ENCODE measurements around the gene MEIS2.
A peak's percentile ranks its signal among the peaks of the same experiment; 100 is the strongest.

Gene MEIS2

DNA sequence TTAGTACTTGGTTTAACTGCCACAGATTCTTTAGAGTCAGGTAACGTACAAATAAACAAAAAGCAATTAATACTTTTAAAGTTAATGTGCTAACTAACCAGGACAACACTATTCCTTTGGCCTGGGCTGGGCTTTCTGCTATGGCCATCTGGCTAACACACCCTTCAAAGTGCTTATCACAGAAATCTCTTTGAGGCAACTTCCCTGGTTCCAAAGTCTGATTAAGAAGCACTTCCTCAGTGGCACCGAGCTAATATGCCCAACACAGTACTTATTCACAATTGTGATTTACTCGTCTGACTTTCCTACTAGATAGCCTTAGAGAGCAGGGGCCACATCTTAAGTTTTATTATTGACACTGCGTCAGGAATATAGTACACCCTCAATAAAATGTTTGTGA, 191.4 kb downstream of the MEIS2 start:
- CTCF ChIA-PET: interaction anchor here (0.6 kb wide), 1 partner anchor 150 kb away, joined by 8 read pairs; no protein-coding TSS in a partner anchor
- POLR2A ChIA-PET: no interaction called here
- DNase-seq (ENCODE audit: extremely low spot score): no peak
- TF ChIP-seq PKNOX1 (IDR thresholded peaks at IDR 0.05): no peak
- TF ChIP-seq LEF1 (IDR thresholded peaks at IDR 0.05; ENCODE audit: borderline replicate concordance): no peak
- TF ChIP-seq ZNF384 (IDR thresholded peaks at IDR 0.05): no peak
- TF ChIP-seq L3MBTL2 (conservative IDR thresholded peaks at IDR 0.05): no peak
- TF ChIP-seq TARDBP (IDR thresholded peaks at IDR 0.05): no peak
- no peak for TF ChIP-seq SUZ12 (IDR thresholded peaks at IDR 0.05)
- no peak for TF ChIP-seq BHLHE40 (IDR thresholded peaks at IDR 0.05; ENCODE audit: borderline replicate concordance)
- TF ChIP-seq NFRKB (IDR thresholded peaks at IDR 0.05): no peak

- CTCF ChIA-PET: no interaction called here
- POLR2A ChIA-PET: no interaction called here
- no peak for DNase-seq (ENCODE audit: extremely low spot score)
- TF ChIP-seq NFRKB (IDR thresholded peaks at IDR 0.05) (no peak), SP1 (IDR thresholded peaks at IDR 0.05) (no peak), ELF4 (IDR thresholded peaks at IDR 0.05) (no peak), CTBP1 (IDR thresholded peaks at IDR 0.05; ENCODE audit: borderline replicate concordance) (no peak), HDGF (IDR thresholded peaks at IDR 0.05; ENCODE audit: borderline replicate concordance) (no peak), ARNT (IDR thresholded peaks at IDR 0.05) (no peak), PKNOX1 (IDR thresholded peaks at IDR 0.05) (no peak), L3MBTL2 (conservative IDR thresholded peaks at IDR 0.05) (no peak), BHLHE40 (IDR thresholded peaks at IDR 0.05; ENCODE audit: borderline replicate concordance) (no peak), FOXM1 (IDR thresholded peaks at IDR 0.05; ENCODE audit: borderline replicate concordance) (no peak), FOXA1 (IDR thresholded peaks at IDR 0.05) (no peak), TARDBP (IDR thresholded peaks at IDR 0.05) (no peak), FOXK2 (IDR thresholded peaks at IDR 0.05) (no peak), LEF1 (IDR thresholded peaks at IDR 0.05; ENCODE audit: borderline replicate concordance) (no peak)
These were observed 193.1 kb downstream of the MEIS2 start for GRCh38 chr15:36907295-36907694.

DNA sequence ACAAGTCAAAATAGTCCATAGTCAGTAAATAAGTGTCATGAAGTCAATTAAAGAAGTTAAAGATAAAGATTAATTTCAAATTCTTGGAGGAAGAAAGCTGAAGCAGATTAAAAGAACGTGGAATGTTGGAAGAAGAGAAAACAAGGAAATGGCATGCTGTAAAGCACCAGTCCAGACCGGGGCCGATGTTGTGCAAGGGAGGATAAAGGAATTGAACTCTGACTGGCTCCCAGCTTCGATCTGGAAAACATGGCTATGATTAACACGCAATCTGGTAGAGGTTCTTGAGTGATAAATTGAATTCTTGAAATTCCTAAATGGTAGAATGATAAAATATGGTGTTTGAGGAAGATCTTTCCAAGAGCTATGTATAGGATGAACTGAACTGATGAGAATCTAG, 194.4 kb downstream of the MEIS2 start:
- no peak for DNase-seq (ENCODE audit: extremely low spot score)
- no peak for TF ChIP-seq SP1 (IDR thresholded peaks at IDR 0.05)
- no peak for TF ChIP-seq TARDBP (IDR thresholded peaks at IDR 0.05)
- no peak for TF ChIP-seq L3MBTL2 (conservative IDR thresholded peaks at IDR 0.05)
- no peak for TF ChIP-seq BHLHE40 (IDR thresholded peaks at IDR 0.05; ENCODE audit: borderline replicate concordance)
- TF ChIP-seq ZNF384 (IDR thresholded peaks at IDR 0.05): no peak
- no peak for TF ChIP-seq CTBP1 (IDR thresholded peaks at IDR 0.05; ENCODE audit: borderline replicate concordance)
- no peak for TF ChIP-seq FOXM1 (IDR thresholded peaks at IDR 0.05; ENCODE audit: borderline replicate concordance)
- TF ChIP-seq PKNOX1 (IDR thresholded peaks at IDR 0.05): no peak
- TF ChIP-seq LEF1 (IDR thresholded peaks at IDR 0.05; ENCODE audit: borderline replicate concordance): no peak
- no peak for TF ChIP-seq ARNT (IDR thresholded peaks at IDR 0.05)
- ChIA-PET POLR2A (no interaction called here), CTCF (no interaction called here)

- DNase-seq (ENCODE audit: extremely low spot score): no peak
- TF ChIP-seq NFRKB (IDR thresholded peaks at IDR 0.05) (no peak), ZNF384 (IDR thresholded peaks at IDR 0.05) (no peak), CTBP1 (IDR thresholded peaks at IDR 0.05; ENCODE audit: borderline replicate concordance) (no peak), LEF1 (IDR thresholded peaks at IDR 0.05; ENCODE audit: borderline replicate concordance) (no peak), FOXK2 (IDR thresholded peaks at IDR 0.05) (no peak), BHLHE40 (IDR thresholded peaks at IDR 0.05; ENCODE audit: borderline replicate concordance) (no peak), L3MBTL2 (conservative IDR thresholded peaks at IDR 0.05) (no peak), FOXA1 (IDR thresholded peaks at IDR 0.05) (no peak), ARNT (IDR thresholded peaks at IDR 0.05) (no peak), FOXM1 (IDR thresholded peaks at IDR 0.05; ENCODE audit: borderline replicate concordance) (no peak), HDGF (IDR thresholded peaks at IDR 0.05; ENCODE audit: borderline replicate concordance) (no peak)
- ChIA-PET CTCF (no interaction called here), POLR2A (no interaction called here)
These were observed 195.6 kb downstream of the MEIS2 start for GRCh38 chr15:36904715-36905114.

DNA sequence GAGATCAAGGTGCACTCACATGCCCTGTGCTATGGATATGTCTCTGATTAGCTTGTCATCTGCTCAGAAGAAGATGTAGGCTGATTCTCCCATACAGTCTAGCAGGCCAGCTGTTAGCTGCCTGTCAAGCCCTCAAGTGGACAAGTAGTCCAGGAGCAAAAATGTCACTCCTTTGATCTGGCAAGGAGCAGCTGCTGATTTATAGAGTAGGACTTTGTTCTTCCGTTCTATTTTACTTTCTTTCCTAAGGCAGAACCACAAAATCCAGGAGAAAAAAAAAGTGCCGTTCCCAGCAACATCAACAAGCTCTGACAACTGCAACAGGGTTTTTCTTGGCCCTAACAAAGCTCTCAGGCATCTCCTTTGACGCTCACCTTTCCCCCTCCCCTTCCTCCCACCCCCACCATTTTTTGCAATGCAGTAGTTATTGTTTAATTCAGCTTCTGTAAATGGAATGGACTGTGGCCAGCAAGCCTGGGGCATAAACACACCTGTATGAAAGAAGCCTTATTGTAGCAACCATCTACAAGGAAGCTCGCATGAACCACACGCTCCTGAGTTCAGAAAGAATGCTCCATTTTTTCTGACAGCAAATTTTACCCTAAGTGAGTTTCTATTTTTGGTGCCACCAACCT, 196.3 kb downstream of the MEIS2 start:
- CTCF ChIA-PET: no interaction called here
- TF ChIP-seq SP1 (IDR thresholded peaks at IDR 0.05): no peak
- peak; percentile 55 for TF ChIP-seq PKNOX1 (IDR thresholded peaks at IDR 0.05)
- TF ChIP-seq L3MBTL2 (conservative IDR thresholded peaks at IDR 0.05): no peak
- no peak for DNase-seq (ENCODE audit: extremely low spot score)
- POLR2A ChIA-PET: interaction anchor here (0.6 kb wide), 1 partner anchor 197 kb away, joined by 5 read pairs; no protein-coding TSS in a partner anchor

DNA sequence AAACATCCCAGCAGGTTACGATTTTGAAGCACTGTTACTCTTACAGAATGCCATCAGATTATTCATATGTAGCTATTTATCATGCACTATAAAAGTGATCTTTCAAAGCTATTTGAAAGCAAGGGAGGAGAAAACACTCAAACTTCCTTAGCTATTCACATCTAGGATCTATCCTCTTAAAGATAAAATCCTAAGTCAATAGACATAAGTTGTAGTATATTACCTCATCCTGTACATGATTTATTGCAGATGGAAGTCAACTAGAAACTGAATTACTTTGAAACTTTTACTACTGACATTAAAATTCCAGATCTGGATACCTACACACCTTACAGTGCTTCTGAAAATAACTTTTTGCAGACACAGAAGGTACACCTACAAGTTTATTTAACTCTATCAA, 197.2 kb downstream of the MEIS2 start:
- TF ChIP-seq FOXM1 (IDR thresholded peaks at IDR 0.05; ENCODE audit: borderline replicate concordance) (no peak), PKNOX1 (IDR thresholded peaks at IDR 0.05) (peak; percentile 79), BHLHE40 (IDR thresholded peaks at IDR 0.05; ENCODE audit: borderline replicate concordance) (no peak), ZNF384 (IDR thresholded peaks at IDR 0.05) (no peak), FOXA1 (IDR thresholded peaks at IDR 0.05) (no peak), CTBP1 (IDR thresholded peaks at IDR 0.05; ENCODE audit: borderline replicate concordance) (no peak)
- CTCF ChIA-PET: no interaction called here
- DNase-seq (ENCODE audit: extremely low spot score): no peak
- POLR2A ChIA-PET: no interaction called here

Data from HEK293T (cell line).